ENCODE results near the gene RARB.
A peak's percentile ranks its signal among the peaks of the same experiment; 100 is the strongest.

GRCh38 chr3:25493786-25494185 lies 65.7 kb downstream of the RARB start:
- TF ChIP-seq ZNF70 (CRISPR knock-in tag; IDR thresholded peaks at IDR 0.05) (no peak), OSR1 (CRISPR knock-in tag; IDR thresholded peaks at IDR 0.05) (no peak), CREB5 (CRISPR knock-in tag; IDR thresholded peaks at IDR 0.05; ENCODE audit: low read depth) (no peak), PATZ1 (CRISPR knock-in tag; IDR thresholded peaks at IDR 0.05; ENCODE audit: borderline replicate concordance) (no peak), BACH2 (CRISPR knock-in tag; IDR thresholded peaks at IDR 0.05; ENCODE audit: borderline replicate concordance) (no peak), SNAI2 (CRISPR knock-in tag; IDR thresholded peaks at IDR 0.05) (no peak), ISL1 (CRISPR knock-in tag; IDR thresholded peaks at IDR 0.05) (peak; percentile 50), ZFP30 (CRISPR knock-in tag; IDR thresholded peaks at IDR 0.05) (no peak), RARB (CRISPR knock-in tag; IDR thresholded peaks at IDR 0.05) (no peak), ZC3H10 (CRISPR knock-in tag; IDR thresholded peaks at IDR 0.05) (no peak), ZNF8 (CRISPR knock-in tag; IDR thresholded peaks at IDR 0.05) (no peak), CSRNP3 (CRISPR knock-in tag; IDR thresholded peaks at IDR 0.05) (no peak), GLIS3 (CRISPR knock-in tag; IDR thresholded peaks at IDR 0.05) (no peak), CSDC2 (CRISPR knock-in tag; IDR thresholded peaks at IDR 0.05) (no peak)

Data from SK-N-SH treated with all-trans-retinoic acid at 6 μM for 48 hours (cell line).